ENCODE results near the gene WNT16. TPM values are rescaled to one million over a fixed set of nuclear protein-coding genes. Genes with fewer than 3 reads are reported as not detected.

Gene WNT16
- total RNA-seq, 1 experiment from 2014 or later, result 0.39 TPM

DNA sequence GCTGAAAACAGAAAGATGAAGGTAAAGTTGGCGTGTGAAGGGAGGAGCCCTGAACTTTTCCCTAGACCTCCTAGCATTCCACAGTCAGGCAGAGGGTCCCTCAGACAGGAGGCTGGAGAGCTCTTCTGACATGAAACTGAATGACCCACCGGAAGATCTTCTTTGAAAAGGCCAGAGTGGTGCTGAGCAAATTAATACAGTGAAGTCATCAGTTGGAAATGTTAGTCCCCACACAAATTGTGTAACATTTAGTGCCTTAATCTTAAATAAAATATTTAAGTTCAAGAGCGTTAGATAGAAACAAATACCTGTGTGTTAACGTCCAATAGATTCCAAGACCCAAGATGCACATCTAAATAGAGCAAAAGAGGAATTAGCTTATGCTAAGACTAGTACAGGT, 49.0 kb upstream of the WNT16 start:
- intact Hi-C loops (cut with micrococcal nuclease; ENCODE audit: unreplicated experiment), result no loop called here
- ATAC-seq, result no peak
- ChIA-PET CTCF (no interaction called here), POLR2A (no interaction called here)
- Histone ChIP-seq H3K4me3 (ENCODE audit: low read depth in 2 of 2, low read length in 2 of 2) (no peak overlapping the region), H3K36me3 (ENCODE audit: control insufficient read depth, insufficient read depth, low read length) (no peaks in the 10 kb centered on the region), H3K9me3 (ENCODE audit: control insufficient read depth, insufficient read depth, low read depth, low read length) (no peaks in the 10 kb centered on the region), H3K4me1 (ENCODE audit: control insufficient read depth, insufficient read depth, low read length) (no peaks in the 10 kb centered on the region), H3K27ac (ENCODE audit: low read length) (no peak overlapping the region), H3K27me3 (ENCODE audit: control insufficient read depth, insufficient read depth, low read length) (peaks cover 2% of the 10 kb centered on the region; the same call in 1 of the 2 replicates)
- in situ Hi-C loops (cut with HindIII; ENCODE audit: low pct_unique_long_range_greater_than_20kb, low sequenced_read_pairs), result no loop called here
- DNase-seq (ENCODE audit: low read depth, low spot score), result no peak
- TF ChIP-seq POLR2AphosphoS5 (IDR thresholded peaks at IDR 0.05; ENCODE audit: low read depth, low read length) (no peak), TCF7L2 (IDR thresholded peaks at IDR 0.05; ENCODE audit: low read depth, low read length) (no peak), SIN3A (IDR thresholded peaks at IDR 0.05; ENCODE audit: borderline replicate concordance, insufficient read depth, low read depth, low read length) (no peak)
- TF ChIP-seq, protein P1, sequence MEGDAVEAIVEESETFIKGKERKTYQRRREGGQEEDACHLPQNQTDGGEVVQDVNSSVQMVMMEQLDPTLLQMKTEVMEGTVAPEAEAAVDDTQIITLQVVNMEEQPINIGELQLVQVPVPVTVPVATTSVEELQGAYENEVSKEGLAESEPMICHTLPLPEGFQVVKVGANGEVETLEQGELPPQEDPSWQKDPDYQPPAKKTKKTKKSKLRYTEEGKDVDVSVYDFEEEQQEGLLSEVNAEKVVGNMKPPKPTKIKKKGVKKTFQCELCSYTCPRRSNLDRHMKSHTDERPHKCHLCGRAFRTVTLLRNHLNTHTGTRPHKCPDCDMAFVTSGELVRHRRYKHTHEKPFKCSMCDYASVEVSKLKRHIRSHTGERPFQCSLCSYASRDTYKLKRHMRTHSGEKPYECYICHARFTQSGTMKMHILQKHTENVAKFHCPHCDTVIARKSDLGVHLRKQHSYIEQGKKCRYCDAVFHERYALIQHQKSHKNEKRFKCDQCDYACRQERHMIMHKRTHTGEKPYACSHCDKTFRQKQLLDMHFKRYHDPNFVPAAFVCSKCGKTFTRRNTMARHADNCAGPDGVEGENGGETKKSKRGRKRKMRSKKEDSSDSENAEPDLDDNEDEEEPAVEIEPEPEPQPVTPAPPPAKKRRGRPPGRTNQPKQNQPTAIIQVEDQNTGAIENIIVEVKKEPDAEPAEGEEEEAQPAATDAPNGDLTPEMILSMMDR (IDR thresholded peaks at IDR 0.05), result no peak
- TF ChIP-seq, protein P2, sequence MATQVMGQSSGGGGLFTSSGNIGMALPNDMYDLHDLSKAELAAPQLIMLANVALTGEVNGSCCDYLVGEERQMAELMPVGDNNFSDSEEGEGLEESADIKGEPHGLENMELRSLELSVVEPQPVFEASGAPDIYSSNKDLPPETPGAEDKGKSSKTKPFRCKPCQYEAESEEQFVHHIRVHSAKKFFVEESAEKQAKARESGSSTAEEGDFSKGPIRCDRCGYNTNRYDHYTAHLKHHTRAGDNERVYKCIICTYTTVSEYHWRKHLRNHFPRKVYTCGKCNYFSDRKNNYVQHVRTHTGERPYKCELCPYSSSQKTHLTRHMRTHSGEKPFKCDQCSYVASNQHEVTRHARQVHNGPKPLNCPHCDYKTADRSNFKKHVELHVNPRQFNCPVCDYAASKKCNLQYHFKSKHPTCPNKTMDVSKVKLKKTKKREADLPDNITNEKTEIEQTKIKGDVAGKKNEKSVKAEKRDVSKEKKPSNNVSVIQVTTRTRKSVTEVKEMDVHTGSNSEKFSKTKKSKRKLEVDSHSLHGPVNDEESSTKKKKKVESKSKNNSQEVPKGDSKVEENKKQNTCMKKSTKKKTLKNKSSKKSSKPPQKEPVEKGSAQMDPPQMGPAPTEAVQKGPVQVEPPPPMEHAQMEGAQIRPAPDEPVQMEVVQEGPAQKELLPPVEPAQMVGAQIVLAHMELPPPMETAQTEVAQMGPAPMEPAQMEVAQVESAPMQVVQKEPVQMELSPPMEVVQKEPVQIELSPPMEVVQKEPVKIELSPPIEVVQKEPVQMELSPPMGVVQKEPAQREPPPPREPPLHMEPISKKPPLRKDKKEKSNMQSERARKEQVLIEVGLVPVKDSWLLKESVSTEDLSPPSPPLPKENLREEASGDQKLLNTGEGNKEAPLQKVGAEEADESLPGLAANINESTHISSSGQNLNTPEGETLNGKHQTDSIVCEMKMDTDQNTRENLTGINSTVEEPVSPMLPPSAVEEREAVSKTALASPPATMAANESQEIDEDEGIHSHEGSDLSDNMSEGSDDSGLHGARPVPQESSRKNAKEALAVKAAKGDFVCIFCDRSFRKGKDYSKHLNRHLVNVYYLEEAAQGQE (IDR thresholded peaks at IDR 0.05; ENCODE audit: insufficient read depth in 1 of 2, low read depth in 2 of 2, low read length in 1 of 2), result no peak
- BruUV-seq (replicated peaks), result no TSS peak

DNA sequence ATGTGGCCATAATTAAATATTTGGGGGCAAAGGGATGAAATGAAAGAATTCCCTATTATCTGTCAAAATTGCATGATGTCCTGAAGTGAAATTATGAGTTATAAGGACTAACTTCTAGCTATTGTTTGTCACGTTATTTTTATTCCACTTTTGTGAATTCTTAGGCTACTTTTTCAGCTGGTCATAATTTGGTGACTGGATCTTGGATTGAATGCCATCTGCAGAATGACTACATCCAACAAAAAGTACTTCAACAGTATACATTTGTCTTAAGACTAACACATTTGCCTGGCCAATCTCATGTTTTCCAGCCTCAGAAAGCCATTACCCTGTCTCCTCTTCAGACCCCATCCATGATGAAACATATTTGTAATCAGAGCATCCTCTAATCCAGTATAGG, 48.1 kb upstream of the WNT16 start:
- intact Hi-C loops (cut with micrococcal nuclease; ENCODE audit: unreplicated experiment), result no loop called here
- TF ChIP-seq, protein P2 (IDR thresholded peaks at IDR 0.05; ENCODE audit: insufficient read depth in 1 of 2, low read depth in 2 of 2, low read length in 1 of 2), result no peak
- TF ChIP-seq TCF7L2 (IDR thresholded peaks at IDR 0.05; ENCODE audit: low read depth, low read length), result no peak
- TF ChIP-seq POLR2AphosphoS5 (IDR thresholded peaks at IDR 0.05; ENCODE audit: low read depth, low read length), result no peak
- no peak for TF ChIP-seq SIN3A (IDR thresholded peaks at IDR 0.05; ENCODE audit: borderline replicate concordance, insufficient read depth, low read depth, low read length)
- TF ChIP-seq, protein P1 (IDR thresholded peaks at IDR 0.05), result no peak
- H3K9me3 ChIP-seq (ENCODE audit: control insufficient read depth, insufficient read depth, low read depth, low read length), result no peaks in the 10 kb centered on the region
- H3K27ac ChIP-seq (ENCODE audit: low read length), result no peak overlapping the region
- ATAC-seq (no peak), DNase-seq (ENCODE audit: low read depth, low spot score) (no peak)
- POLR2A ChIA-PET, result no interaction called here
- BruUV-seq (replicated peaks), result no TSS peak
- no peak overlapping the region for H3K4me3 ChIP-seq (ENCODE audit: low read depth in 2 of 2, low read length in 2 of 2)
- in situ Hi-C loops (cut with HindIII; ENCODE audit: low pct_unique_long_range_greater_than_20kb, low sequenced_read_pairs), result no loop called here
- H3K27me3 ChIP-seq (ENCODE audit: control insufficient read depth, insufficient read depth, low read length), result peaks cover 2% of the 10 kb centered on the region; the same call in 1 of the 2 replicates
- no peaks in the 10 kb centered on the region for H3K4me1 ChIP-seq (ENCODE audit: control insufficient read depth, insufficient read depth, low read length)
- no peaks in the 10 kb centered on the region for H3K36me3 ChIP-seq (ENCODE audit: control insufficient read depth, insufficient read depth, low read length)
- CTCF ChIA-PET, result no interaction called here
